IPS-18c (cell line): ENCODE measurements around the gene CRIP2.

Experiments used
- H3K4me3 ChIP-seq: 2 replicates; pipeline ENCODE4 v1.7.0; 2013; ENCODE audit warnings: low read depth, mild to moderate bottlenecking, low read length, moderate library complexity; ENCODE audit not compliant: insufficient read depth
- H3K9me3 ChIP-seq: one replicate; pipeline ENCODE4 v1.6.1; 2013; ENCODE audit warnings: mild to moderate bottlenecking, low read length, moderate library complexity; ENCODE audit not compliant: control insufficient read depth, insufficient read depth

Gene CRIP2, protein sequence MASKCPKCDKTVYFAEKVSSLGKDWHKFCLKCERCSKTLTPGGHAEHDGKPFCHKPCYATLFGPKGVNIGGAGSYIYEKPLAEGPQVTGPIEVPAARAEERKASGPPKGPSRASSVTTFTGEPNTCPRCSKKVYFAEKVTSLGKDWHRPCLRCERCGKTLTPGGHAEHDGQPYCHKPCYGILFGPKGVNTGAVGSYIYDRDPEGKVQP

DNA sequence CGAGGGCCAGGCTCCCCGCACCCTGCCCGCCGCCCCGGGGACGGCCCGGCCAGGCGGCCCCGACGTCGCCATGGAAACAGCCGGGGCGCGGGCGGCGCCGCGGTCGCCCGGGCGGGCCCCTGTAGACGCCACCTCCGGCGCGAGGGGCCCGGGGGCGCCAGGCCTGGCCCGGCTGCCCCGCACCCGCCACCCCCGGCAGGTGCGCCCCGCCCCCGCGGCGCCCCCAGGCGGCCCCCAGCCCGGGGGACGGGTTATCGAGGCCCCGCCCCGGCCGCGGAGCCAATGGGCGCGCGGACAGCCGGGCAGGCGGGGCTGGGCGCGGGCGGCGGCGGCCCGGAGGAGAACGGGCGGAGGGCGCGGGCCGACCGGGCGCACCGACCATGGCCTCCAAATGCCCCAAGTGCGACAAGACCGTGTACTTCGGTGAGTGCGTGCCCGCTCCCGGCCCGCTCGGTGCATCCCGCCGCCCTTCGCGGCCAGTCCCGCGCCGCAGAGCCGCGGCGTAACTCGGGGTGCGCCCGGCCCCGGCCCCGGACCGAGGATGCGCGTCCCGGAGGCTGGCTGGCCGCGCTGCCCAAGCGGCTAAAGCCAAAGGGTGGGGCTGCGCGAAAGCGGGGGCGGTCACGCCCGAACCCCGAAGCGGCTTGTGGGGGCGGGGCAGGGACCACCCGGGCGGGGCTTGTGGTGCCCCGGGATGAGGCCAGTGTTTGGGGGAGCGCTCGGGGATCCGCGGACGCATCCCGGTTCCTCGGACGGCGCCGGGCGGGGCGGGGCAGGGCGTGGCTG lies at the start of gene CRIP2:
CRIP2 (plus strand) TSS at position 339 of the 786 bp plus-strand sequence; CDS start at position 381, 42 bp downstream.
- no peaks in the 10 kb centered on the region for H3K9me3 ChIP-seq
- peak within 1 kb of the TSS; percentile 55 for H3K4me3 ChIP-seq

DNA sequence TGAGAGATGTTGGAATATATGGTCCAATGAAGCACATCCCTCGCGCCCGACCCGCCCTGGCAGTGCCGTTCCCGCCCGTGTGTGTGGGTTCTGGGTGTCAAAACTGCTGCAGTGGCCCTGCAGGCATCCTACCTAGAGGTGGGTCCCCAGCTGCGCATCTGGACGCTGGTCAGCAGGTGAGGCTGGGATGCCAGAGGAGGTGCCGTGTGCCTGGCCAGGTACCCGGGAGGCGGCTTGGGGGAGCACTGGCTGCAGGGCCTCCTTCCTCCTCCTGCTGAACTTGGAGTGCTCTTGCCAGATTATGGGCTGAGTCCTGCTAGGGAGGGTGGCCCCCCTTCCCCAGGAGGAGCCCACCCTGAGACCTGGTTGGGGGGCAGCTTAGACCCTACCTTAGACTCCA lies 49.8 kb upstream of the CRIP2 start:
- Histone ChIP-seq H3K9me3 (no peaks in the 10 kb centered on the region), H3K4me3 (no peak overlapping the region)

DNA sequence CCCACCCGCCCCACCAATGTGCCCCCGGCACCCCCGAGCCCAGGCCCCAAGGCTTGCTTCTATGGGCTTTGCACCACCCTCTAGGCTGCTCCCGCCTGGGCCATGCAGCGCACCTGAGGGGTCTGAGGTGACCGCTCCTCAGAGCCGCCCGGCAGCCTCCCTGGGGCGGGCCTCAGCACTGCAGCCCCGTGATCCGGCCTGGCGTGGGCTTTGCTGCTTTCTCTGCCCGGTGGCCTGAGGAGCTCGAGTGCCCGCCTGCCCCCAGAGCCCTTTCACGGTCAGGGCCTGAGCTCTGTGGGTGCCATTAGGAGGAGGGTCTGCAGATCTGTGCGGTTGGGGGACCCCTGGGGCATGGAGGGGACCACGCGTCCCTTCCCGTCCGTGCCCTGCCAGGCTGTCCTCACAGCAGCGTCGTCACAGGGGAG lies 48.8 kb upstream of the CRIP2 start:
- H3K9me3 ChIP-seq = no peaks in the 10 kb centered on the region

DNA sequence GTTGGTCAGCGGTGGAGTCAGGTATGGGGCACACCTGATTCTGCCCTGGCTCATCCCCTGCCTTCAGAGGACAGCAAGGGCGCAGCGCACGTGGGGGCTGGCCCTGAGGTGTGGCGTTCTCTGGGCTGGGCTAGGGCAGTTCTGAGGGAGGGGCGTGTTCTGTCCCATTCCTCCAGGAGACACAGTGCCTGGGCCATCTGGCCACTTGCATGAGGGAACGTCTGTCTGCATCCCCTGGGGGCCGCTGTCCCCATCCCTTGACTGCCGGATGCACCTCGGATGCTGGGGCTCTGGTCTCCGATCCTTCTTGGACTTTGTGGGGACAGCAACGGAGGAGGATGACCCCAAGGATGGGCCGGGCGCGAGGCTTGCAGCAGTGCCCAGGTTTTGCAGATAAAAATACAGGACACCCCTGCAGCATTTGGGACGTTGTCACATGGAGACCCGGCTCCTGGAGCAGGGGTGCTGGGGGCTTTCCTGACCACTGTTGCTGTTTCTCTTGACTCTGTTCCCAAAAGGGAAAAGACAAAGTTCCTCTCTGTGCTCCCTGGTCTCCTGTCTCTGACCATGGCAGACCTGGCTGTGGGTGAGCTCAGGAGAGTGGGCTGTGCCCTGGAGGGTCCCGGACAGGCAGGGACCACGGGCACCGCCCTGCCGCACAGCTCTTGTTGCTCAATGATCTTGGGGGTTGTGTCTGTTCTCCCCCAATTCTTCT lies 48.0 kb upstream of the CRIP2 start:
- Histone ChIP-seq H3K4me3 (no peak overlapping the region), H3K9me3 (peaks cover 2% of the 10 kb centered on the region)

More for the DNA sequence above, 48.8 kb upstream of the CRIP2 start:
- H3K4me3 ChIP-seq = no peak overlapping the region

DNA sequence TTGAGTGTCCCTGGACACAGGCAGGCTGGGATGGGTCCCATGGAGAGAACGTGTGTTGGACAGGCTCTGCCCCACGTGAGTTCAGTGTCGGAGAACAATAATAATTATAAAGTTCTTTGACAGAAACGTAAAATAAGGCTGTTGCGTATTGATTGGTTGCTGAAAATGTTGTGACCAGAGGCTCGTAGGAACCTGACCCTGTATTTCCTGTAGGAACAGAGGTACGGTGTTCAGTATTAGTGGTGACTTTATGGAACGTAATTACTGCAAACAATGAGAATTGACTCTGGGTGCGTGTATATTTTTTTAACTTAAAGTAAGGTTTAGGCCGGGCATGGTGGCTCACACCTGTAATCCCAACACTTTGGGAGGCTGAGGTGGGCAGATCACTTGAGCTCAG lies 47.2 kb upstream of the CRIP2 start:
- Histone ChIP-seq H3K9me3 (peaks cover 2% of the 10 kb centered on the region), H3K4me3 (no peak overlapping the region)

DNA sequence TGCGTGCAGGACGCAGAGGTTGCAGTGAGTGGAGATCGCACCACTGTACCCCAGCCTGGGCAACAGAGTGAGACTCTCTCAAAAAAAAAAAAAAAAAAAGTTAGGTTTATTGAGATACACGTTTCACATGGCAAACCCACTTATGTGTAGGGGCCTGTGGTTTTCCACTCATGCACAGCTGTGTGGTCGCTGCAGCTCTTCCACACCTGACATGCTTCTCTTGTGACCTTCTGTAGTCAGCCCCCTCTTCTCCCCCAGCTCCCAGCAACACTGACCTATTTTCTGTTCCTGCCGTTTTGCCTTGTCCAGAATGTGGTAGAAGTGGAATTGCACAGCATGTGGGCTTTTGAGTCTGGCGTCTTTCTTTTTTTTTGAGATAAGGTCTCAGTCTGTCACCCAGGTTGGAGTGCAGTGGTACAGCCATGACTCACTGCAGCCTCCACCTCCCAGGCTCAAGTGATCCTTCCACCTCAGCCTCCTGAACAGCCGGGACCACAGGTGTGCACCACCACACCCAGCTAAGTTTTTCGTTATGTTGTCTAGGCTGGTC lies 46.6 kb upstream of the CRIP2 start:
- H3K4me3 ChIP-seq = no peak overlapping the region
- peaks cover 2% of the 10 kb centered on the region for H3K9me3 ChIP-seq

DNA sequence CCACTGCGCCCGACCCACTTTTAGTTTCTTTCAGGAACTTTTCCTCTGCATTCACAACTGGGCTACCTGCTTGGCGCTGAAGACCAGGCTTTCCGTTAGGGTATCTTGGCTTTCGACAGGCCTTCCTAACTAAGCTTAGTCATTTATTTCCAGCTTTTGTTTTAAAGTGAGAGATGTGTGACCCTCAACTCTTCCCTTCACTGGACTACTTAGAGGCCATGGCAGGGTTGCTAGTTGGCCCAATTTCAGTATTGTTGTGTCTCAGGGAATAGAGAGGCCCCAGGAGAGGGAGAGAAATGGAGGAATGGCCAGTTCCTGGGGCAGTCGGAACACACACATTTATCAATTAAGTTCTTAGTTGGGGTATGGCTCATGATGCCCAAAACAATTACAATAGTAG lies 44.6 kb upstream of the CRIP2 start:
- Histone ChIP-seq H3K4me3 (no peak overlapping the region), H3K9me3 (peaks cover 2% of the 10 kb centered on the region)

DNA sequence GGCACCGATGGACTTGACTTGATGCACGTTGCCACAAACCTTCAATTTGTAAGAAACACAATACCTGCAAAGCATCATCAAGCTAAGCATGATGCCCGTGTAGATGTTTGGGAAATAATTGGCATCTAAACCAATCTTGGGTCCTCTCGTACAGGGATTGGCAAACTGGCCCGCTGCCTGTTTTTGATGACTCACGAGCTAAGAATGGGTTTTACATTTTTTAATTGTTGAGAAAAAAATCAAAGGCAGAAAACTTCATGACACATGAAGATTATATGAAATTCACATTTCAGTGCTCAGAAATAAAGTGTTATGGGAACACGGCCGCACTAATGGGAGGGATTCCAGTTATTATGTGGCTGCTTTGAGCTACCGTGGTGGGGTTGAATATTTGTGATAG lies 44.1 kb upstream of the CRIP2 start:
- Histone ChIP-seq H3K9me3 (peaks cover 2% of the 10 kb centered on the region), H3K4me3 (no peak overlapping the region)

DNA sequence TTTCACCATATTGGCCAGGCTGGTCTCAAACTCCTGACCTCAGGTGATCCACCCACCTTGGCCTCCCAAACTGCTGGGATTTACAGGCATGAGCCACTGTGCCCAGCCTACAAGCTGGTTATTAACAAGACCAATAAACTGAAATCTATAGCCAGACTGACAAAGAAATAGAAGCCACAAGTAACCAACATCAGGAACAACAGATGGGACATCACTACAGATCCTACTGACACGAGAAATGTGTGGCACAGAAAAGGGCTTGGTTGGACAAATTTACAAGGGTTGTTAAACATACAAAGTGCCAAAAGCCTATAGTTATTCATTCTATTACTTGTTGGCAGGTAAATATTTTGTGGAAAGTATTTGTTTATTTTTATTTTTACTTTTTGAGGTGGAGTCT lies 43.4 kb upstream of the CRIP2 start:
- peaks cover 2% of the 10 kb centered on the region for H3K9me3 ChIP-seq
- H3K4me3 ChIP-seq = no peak overlapping the region

DNA sequence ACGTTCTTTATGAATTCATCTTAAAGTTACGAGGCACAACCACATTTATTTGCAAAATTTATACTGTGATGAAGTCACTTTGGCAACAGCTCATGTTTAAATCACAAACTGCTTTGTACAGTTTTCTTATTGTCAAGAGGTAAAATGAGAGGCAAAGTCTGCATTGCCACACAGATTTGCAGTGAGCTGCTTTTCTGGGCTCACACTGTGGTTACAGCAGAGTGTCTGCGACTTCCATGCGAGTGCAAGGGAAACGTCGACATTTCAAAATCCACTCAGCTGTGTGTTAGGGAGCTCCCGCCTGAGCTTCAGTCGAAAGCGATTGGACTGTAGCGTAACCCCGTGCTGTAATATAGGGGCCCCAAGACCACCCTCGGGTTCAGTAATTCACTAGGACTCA lies 42.0 kb upstream of the CRIP2 start:
- Histone ChIP-seq H3K9me3 (peaks cover 2% of the 10 kb centered on the region), H3K4me3 (no peak overlapping the region)

DNA sequence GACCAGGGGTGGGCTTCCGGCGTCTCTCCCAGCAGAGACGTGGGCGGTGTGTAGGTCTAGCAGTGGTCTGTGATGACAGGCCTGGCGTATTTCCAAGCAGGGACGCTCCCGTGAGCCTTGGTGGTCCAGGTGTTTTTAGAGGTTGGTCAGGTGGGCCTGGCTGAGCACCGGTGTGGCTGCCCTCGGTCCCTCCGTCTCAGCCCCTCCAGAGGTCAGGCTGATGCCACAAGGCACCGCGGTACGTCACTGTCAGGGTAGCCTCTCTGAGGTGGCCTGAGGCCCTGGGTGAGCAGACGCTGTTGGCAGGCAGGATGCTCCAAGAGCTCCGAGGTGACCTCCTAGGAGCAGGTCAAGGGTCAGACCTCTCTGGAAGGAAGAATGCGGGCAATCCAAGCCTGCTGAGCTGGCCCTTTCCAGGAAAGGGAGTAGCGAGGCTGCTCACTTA lies 41.4 kb upstream of the CRIP2 start:
- Histone ChIP-seq H3K9me3 (peaks cover 2% of the 10 kb centered on the region), H3K4me3 (no peak overlapping the region)

DNA sequence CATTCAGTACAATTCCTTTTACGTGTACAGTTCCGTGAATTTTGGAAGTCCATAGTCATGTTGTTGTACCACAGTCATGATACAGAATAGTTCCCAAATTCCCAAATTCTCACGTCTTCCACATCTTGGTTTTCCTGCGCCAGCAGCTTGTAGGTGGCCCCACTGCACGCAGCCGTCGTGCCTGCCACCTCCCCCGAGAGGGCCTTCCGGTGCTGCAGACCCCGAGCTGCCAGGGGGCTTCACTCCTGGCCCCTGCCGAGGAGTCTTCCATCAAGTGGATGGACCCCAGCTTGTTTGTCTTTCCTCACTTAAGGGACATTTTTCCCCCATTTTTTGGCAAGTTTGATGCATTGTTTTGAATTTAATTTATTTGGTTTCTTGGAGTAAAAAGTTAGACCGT lies 38.2 kb upstream of the CRIP2 start:
- no peaks in the 10 kb centered on the region for H3K9me3 ChIP-seq
- no peak overlapping the region for H3K4me3 ChIP-seq

DNA sequence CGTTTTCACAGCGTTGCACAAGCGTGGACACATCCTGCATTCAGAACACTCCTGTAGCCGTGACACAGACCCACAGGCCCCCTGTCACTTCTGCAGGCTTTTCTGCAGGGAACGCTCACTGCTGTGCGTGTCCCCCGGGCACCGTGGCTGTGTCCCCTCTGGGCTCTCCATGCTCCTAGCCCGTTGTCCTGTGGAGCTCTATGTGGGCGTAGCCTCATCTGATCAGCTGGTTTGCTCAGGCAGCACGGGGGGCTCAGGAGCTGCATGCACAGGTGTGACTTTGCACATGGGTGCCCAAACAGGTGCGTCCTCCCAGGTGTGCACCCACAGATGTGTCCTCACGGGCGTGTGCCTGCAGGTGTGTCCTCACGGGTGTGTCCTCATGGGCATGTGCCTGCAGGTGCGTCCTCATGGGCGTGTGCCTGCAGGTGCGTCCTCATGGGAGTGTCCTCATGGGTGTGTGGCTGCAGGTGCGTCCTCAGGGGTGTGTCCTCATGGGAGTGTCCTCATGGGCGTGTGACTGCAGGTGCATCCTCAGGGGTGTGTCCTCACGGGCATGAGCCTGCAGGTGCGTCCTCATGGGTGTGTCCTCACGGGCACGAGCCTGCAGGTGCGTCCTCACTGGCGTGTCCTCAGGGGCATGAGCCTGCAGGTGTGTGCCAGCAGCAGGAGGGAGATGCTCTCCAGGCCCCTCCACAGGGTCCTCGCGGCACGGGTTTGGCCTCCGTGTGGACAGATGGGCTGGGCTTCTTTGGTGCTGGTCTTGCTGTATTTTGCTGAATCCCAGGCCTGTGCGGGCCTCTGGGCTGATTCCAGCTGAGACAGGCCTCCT lies 37.5 kb upstream of the CRIP2 start:
- Histone ChIP-seq H3K4me3 (no peak overlapping the region), H3K9me3 (no peaks in the 10 kb centered on the region)

DNA sequence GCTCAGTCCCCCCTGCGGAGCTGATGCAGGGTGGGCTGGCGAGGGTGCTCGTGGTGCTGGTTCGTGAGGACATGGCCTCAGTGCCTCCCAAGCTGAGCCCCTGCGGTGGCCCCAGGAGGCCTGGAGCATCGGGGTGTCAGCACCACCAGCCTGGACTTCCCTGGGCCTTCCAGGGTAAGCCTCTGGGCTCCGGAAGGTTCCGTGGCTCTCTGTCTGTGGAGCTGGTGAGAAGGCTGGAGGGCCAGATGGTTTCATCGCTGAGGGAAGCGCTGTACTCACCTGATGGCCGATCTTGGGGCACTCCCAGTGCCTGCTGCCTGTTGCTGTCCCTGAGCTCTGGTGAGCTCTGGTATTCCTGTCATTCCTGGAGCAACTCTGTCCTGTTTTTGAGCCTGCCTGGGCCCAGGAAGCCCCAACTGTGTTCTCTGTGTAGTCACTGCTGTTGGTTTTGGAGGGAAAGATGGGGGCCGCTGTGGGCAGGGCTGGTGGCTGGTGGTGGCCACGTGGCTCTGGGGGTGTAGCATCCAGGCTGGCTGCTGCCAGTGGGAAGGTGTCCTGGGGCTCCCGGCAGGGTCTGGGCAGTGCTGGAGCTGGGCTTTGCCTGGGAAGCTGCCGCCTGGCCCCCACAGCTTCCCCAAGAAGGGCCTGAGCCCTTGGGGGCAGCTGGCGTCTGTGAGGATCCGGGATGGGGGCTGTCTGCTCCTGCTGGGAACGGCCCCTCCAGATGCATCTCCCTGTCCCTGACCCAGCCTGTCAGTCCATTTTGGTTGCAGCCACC lies 36.7 kb upstream of the CRIP2 start:
- no peaks in the 10 kb centered on the region for H3K9me3 ChIP-seq
- no peak overlapping the region for H3K4me3 ChIP-seq

DNA sequence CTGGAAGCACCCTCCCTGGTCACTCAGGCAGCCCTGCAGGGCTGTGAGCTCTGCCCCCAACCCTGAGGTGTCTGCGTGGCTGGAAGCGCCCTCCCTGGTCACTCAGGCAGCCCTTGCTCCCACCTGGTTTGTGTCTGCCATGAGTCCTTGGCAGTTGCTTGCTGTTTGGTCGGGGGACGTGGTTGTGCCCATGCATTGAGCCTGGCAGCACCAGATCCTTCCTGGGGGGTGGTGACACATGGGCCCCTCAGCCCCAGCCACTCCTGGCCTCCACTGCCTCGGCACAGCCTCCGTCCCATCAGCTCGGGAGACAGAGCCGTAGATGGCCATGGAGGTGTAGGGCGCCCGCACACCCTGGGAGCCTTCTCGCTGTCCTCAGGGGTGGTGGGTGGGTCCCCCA lies 35.4 kb upstream of the CRIP2 start:
- Histone ChIP-seq H3K4me3 (no peak overlapping the region), H3K9me3 (no peaks in the 10 kb centered on the region)
